H1 (cell line): Measurements from ENCODE around the gene CFAP298. TPM values are rescaled to one million over a fixed set of nuclear protein-coding genes. Genes with fewer than 3 reads are reported as not detected.

Source experiments
- CREB1 ChIP-seq: IDR thresholded peaks from 2 replicates; pipeline ENCODE4 v1.6.1; 2012; ENCODE audit warnings: inconsistent platforms
- CTBP2 ChIP-seq: IDR thresholded peaks from 2 replicates; pipeline ENCODE4 v1.7.0; 2011; ENCODE audit warnings: borderline replicate concordance, mild to moderate bottlenecking, moderate library complexity, mixed read lengths, low read length; ENCODE audit not compliant: insufficient read depth, insufficient read length
- GABPA ChIP-seq: IDR thresholded peaks from 2 replicates; pipeline ENCODE4 v1.6.1; 2011; ENCODE audit warnings: mild to moderate bottlenecking, low read length, moderate library complexity, borderline replicate concordance; ENCODE audit not compliant: insufficient read depth
- MAFK ChIP-seq: IDR thresholded peaks from 2 replicates; pipeline ENCODE4 v1.6.1; 2012; ENCODE audit warnings: low read depth, mild to moderate bottlenecking, improper control_type of control experiment, low read length
- TEAD4 ChIP-seq: IDR thresholded peaks from 2 replicates; pipeline ENCODE4 v1.6.1; 2012; ENCODE audit warnings: low read depth, low read length, inconsistent platforms, mixed read lengths
- YY1 ChIP-seq: IDR thresholded peaks from 2 replicates; pipeline ENCODE4 v1.6.1; 2011; ENCODE audit warnings: low read depth, mild to moderate bottlenecking, low read length
- polyA plus RNA-seq, 7 experiments: library from polyadenylated mRNA; depleted of rRNA in 3 of 7; stranded (reverse) in 5 of 7; unstranded in 2 of 7; fragments of >200 nt in 5 of 7; fragments of 200-250 nt in 2 of 7; gene quantifications; 1 replicate in 5 of 7; 2 replicates in 1 of 7; 4 replicates in 1 of 7; pipeline versions ENCODE4 v1.2.1 to v1.2.3, GENCODE V29; 2011 to 2013; ENCODE audit warnings: missing spikeins in 2 of 7, mixed read lengths in 2 of 7
- total RNA-seq: library from RNA; stranded (reverse); fragmentation: NEBNext Ultra II Directional; extraction: Animal tissue kit (Norgen Biotek cat#: 25700); gene quantifications from 2 replicates; pipeline ENCODE4 v1.2.1, GENCODE V29; 2021
- TF ChIP-seq, protein P1 (sequence below): IDR thresholded peaks from 2 replicates; pipeline ENCODE4 v1.6.1; 2012; ENCODE audit warnings: inconsistent platforms
- TF ChIP-seq, protein P2 (sequence below): IDR thresholded peaks from 2 replicates; pipeline ENCODE4 v1.6.1; 2012; ENCODE audit warnings: inconsistent platforms

Gene CFAP298
- total and polyA plus RNA-seq, 2 of the 8 experiments (the other 6 are each of a cell fraction or from before 2014, with no cell fraction given) = 43.0 to 68.1 TPM

DNA sequence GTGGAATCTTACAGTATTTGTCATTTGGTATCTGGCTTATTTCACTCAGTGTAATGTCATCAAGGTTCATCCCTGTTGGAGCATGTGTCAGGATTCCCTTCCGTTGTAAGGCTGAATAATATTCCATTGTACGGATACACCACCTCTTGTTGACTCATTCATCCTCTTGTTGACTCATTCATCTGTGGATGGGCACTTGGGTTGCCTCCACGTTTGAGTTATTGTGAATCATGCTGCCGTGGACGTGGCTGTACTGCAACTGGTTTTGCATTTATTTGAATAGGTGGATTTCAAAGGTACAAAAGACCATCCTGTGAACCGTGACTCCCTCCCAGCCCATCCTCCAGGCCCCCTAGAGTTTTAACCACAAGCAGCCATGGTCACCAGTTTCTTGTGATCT, 15.0 kb downstream of the CFAP298 start (continued):
- TF ChIP-seq, protein P1, sequence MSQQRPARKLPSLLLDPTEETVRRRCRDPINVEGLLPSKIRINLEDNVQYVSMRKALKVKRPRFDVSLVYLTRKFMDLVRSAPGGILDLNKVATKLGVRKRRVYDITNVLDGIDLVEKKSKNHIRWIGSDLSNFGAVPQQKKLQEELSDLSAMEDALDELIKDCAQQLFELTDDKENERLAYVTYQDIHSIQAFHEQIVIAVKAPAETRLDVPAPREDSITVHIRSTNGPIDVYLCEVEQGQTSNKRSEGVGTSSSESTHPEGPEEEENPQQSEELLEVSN = no peak
- TF ChIP-seq GABPA = no peak
- no peak for TF ChIP-seq CREB1
- TF ChIP-seq CTBP2 = no peak
- no peak for TF ChIP-seq MAFK
- no peak for TF ChIP-seq TEAD4
- TF ChIP-seq, protein P2, sequence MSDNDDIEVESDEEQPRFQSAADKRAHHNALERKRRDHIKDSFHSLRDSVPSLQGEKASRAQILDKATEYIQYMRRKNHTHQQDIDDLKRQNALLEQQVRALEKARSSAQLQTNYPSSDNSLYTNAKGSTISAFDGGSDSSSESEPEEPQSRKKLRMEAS = no peak
- TF ChIP-seq YY1 = no peak
